Measurements from ENCODE around the gene VPS26B. TPM values are rescaled to one million over a fixed set of nuclear protein-coding genes. Genes with fewer than 3 reads are reported as not detected.

The VPS26B gene
- total and polyA plus RNA-seq, 2 experiments from 2014 or later = 10.1 to 29.1 TPM

DNA sequence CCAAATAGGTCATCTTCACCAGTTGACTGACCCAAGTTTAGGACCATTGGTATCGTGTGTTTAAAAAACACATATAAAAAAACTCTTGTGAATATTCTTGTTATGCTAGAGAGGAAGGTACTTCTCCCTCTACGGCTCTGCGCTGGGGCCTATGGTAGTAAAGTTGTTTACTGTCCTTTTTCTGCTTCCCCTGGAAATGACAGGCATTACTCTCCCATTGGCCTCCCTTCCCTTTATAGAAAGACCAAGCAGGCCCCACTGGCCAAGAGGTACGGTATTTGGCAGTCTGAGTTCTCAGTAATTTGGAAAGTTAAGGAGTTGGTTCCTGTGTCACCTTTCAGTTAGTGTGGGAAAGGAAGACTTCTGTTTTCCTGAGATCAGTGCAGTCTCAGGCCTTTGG is 22.2 kb downstream of the VPS26B start:
- Histone ChIP-seq H3K4me2 (no peak overlapping the region), H3K27ac (ENCODE audit: low read depth) (no peak overlapping the region), H3F3A (replicated peaks; ENCODE audit: low read depth) (no peaks in the 10 kb centered on the region; the same call in 1 of the 2 replicates), H3K27me3 (ENCODE audit: insufficient read depth) (no peaks in the 10 kb centered on the region), H4K20me1 (replicated peaks; ENCODE audit: insufficient read depth) (no peaks in the 10 kb centered on the region; the same call in 1 of the 2 replicates), H3K36me3 (ENCODE audit: insufficient read depth) (peaks cover 27% of the 10 kb centered on the region), H3K79me2 (replicated peaks; ENCODE audit: insufficient read depth) (peaks cover 3% of the 10 kb centered on the region; the same call in 1 of the 2 replicates), H3K4me3 (no peak overlapping the region), H2AFZ (no peak overlapping the region), H3K9me2 (ENCODE audit: insufficient read depth) (no peaks in the 10 kb centered on the region), H3K4me1 (ENCODE audit: insufficient read depth) (peaks cover 6% of the 10 kb centered on the region; the same call in 1 of the 2 replicates)
- ATAC-seq = no peak
- Mint-ChIP-seq H3K4me3 (no peak overlapping the region), H3K36me3 (ENCODE audit: low read depth) (peaks cover 55% of the 10 kb centered on the region), H3K27ac (no peak overlapping the region), H3K4me1 (peaks cover 12% of the 10 kb centered on the region), H3K27me3 (ENCODE audit: insufficient read depth, low read depth, poor library complexity) (no peaks in the 10 kb centered on the region), H3K9me3 (no peaks in the 10 kb centered on the region)
- TF ChIP-seq ZNF114 (CRISPR knock-in tag; IDR thresholded peaks at IDR 0.05) (no peak), ZNF331 (CRISPR knock-in tag; IDR thresholded peaks at IDR 0.05; ENCODE audit: low read depth) (no peak), EZH2phosphoT487 (IDR thresholded peaks at IDR 0.05; ENCODE audit: unreplicated experiment) (no peak), EZH2 (IDR thresholded peaks at IDR 0.05; ENCODE audit: low read depth, unreplicated experiment) (no peak), CTCF (conservative IDR thresholded peaks at IDR 0.05; ENCODE audit: low read depth in 2 of 2) (no peak), STAT1 (IDR thresholded peaks at IDR 0.05; ENCODE audit: unreplicated experiment) (no peak), ZNF462 (CRISPR knock-in tag; IDR thresholded peaks at IDR 0.05) (no peak), CREB1 (CRISPR knock-in tag; IDR thresholded peaks at IDR 0.05; ENCODE audit: low read depth) (no peak), JUNB (IDR thresholded peaks at IDR 0.05; ENCODE audit: unreplicated experiment) (no peak), POLR2AphosphoS5 (IDR thresholded peaks at IDR 0.05; ENCODE audit: low read depth) (no peak), NANOG (IDR thresholded peaks at IDR 0.05; ENCODE audit: borderline replicate concordance) (no peak)
- TF ChIP-seq, protein P1, sequence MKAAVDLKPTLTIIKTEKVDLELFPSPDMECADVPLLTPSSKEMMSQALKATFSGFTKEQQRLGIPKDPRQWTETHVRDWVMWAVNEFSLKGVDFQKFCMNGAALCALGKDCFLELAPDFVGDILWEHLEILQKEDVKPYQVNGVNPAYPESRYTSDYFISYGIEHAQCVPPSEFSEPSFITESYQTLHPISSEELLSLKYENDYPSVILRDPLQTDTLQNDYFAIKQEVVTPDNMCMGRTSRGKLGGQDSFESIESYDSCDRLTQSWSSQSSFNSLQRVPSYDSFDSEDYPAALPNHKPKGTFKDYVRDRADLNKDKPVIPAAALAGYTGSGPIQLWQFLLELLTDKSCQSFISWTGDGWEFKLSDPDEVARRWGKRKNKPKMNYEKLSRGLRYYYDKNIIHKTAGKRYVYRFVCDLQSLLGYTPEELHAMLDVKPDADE (IDR thresholded peaks at IDR 0.05) = no peak
- TF ChIP-seq, protein P2, sequence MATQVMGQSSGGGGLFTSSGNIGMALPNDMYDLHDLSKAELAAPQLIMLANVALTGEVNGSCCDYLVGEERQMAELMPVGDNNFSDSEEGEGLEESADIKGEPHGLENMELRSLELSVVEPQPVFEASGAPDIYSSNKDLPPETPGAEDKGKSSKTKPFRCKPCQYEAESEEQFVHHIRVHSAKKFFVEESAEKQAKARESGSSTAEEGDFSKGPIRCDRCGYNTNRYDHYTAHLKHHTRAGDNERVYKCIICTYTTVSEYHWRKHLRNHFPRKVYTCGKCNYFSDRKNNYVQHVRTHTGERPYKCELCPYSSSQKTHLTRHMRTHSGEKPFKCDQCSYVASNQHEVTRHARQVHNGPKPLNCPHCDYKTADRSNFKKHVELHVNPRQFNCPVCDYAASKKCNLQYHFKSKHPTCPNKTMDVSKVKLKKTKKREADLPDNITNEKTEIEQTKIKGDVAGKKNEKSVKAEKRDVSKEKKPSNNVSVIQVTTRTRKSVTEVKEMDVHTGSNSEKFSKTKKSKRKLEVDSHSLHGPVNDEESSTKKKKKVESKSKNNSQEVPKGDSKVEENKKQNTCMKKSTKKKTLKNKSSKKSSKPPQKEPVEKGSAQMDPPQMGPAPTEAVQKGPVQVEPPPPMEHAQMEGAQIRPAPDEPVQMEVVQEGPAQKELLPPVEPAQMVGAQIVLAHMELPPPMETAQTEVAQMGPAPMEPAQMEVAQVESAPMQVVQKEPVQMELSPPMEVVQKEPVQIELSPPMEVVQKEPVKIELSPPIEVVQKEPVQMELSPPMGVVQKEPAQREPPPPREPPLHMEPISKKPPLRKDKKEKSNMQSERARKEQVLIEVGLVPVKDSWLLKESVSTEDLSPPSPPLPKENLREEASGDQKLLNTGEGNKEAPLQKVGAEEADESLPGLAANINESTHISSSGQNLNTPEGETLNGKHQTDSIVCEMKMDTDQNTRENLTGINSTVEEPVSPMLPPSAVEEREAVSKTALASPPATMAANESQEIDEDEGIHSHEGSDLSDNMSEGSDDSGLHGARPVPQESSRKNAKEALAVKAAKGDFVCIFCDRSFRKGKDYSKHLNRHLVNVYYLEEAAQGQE (IDR thresholded peaks at IDR 0.05; ENCODE audit: unreplicated experiment) = no peak
- DNase-seq (ENCODE audit: low spot score) = no peak
